Lower lobe of right lung (tissue), 2 donors: ENCODE measurements around the gene PARP6. TPM values are rescaled to one million over a fixed set of nuclear protein-coding genes. Genes with fewer than 3 reads are reported as not detected.

ENCODE experiments used
- ATAC-seq, 2 donors: fragments of 200-7000 bp; cut with Tn5 transposase; one replicate each; pipeline ENCODE4 v1.9.1; 2020 to 2022; ENCODE audit warnings: mild to moderate bottlenecking in 2 of 2, moderate library complexity in 2 of 2
- DNase-seq: peaks from one replicate; pipeline ENCODE4 v3.0.0-alpha.2; 2020
- H3K27ac ChIP-seq: fragments of 200-600 bp; one replicate; pipeline ENCODE4 v1.8.0; 2022
- H3K27me3 ChIP-seq: fragments of 200-600 bp; one replicate; pipeline ENCODE4 v1.8.0; 2022; ENCODE audit warnings: low read depth
- H3K36me3 ChIP-seq: fragments of 200-600 bp; one replicate; pipeline ENCODE4 v1.8.0; 2022; ENCODE audit warnings: mild to moderate bottlenecking
- H3K4me1 ChIP-seq: fragments of 200-600 bp; one replicate; pipeline ENCODE4 v1.8.0; 2022
- H3K4me3 ChIP-seq: fragments of 200-600 bp; one replicate; pipeline ENCODE4 v1.8.0; 2022; ENCODE audit warnings: mild to moderate bottlenecking
- H3K9me3 ChIP-seq: fragments of 200-600 bp; one replicate; pipeline ENCODE4 v1.8.0; 2022
- intact Hi-C: fragments of 100-400 bp; cut with DNase I; formaldehyde crosslinking; loops from one replicate; pipeline ENCODE4 v1.11.0; 2022
- total RNA-seq: library from RNA; stranded (reverse); fragmentation: NEBNext Ultra II Directional; extraction: Animal tissue kit (Norgen Biotek cat#: 25700); gene quantifications from one replicate; pipeline ENCODE4 v1.2.1, GENCODE V29; 2021
- TF ChIP-seq, protein P1 (sequence below): fragments of 200-600 bp; IDR thresholded peaks from one replicate; pipeline ENCODE4 v1.8.0; 2022; ENCODE audit warnings: antibody characterized with exemption, mild to moderate bottlenecking
- donor health status: DM: no; HTN: yes; CAD: no; lungs with severe emphysema.

The PARP6 gene
- total RNA-seq, 1 donor from 2014 or later = 72.2 TPM

DNA sequence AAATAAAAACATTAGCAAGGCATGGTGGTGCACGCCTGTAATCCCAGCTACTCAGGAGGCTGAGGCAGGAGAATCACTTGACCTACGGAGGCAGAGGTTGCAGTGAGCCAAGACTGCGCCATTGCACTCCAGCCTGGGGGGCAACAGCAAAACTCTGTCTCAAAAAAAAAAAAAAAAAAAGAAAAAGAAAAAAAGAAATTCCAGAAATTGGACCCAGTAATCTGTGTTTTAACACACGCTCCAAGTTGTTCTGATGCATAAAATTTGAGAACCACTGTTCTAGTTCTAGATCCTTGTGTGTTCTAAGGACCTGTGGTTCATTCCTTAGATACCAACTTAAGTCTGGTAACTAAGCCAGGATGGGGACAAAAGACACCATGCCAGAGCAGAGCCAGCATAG is 2.6 kb downstream of the PARP6 start:
- no peaks in the 10 kb centered on the region for H3K9me3 ChIP-seq
- intact Hi-C loops = loop anchor here (10.0 kb wide), 1 partner anchor 75 kb away; the partner anchor contains the start of gene GRAMD2A
- TF ChIP-seq, protein P1, sequence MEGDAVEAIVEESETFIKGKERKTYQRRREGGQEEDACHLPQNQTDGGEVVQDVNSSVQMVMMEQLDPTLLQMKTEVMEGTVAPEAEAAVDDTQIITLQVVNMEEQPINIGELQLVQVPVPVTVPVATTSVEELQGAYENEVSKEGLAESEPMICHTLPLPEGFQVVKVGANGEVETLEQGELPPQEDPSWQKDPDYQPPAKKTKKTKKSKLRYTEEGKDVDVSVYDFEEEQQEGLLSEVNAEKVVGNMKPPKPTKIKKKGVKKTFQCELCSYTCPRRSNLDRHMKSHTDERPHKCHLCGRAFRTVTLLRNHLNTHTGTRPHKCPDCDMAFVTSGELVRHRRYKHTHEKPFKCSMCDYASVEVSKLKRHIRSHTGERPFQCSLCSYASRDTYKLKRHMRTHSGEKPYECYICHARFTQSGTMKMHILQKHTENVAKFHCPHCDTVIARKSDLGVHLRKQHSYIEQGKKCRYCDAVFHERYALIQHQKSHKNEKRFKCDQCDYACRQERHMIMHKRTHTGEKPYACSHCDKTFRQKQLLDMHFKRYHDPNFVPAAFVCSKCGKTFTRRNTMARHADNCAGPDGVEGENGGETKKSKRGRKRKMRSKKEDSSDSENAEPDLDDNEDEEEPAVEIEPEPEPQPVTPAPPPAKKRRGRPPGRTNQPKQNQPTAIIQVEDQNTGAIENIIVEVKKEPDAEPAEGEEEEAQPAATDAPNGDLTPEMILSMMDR = no peak

DNA sequence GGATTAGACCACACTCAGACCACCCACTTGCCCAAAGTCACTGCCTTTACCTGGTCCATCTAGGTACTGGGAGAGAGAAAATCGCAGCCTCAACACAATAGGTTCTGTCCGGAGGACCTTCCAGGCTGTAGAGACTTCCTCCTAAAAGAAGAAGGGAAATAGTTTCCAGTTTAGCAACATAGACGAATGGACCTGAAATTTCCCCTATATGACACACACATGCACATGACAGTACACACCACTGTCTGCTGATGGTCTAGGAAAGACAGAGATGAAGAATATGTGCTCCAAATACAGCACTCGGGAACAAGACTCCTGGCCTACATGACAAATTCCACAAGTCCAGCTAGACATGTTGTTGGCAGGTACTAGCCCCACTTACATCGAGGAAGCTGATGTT is 7.3 kb downstream of the PARP6 start:
- Histone ChIP-seq H3K27ac (no peak overlapping the region), H3K4me3 (no peak overlapping the region), H3K4me1 (no peaks in the 10 kb centered on the region), H3K36me3 (peaks cover 89% of the 10 kb centered on the region), H3K9me3 (no peaks in the 10 kb centered on the region), H3K27me3 (no peaks in the 10 kb centered on the region)
- intact Hi-C loops = loop anchor here (10.0 kb wide), 1 partner anchor 70 kb away; the partner anchor contains the start of gene GRAMD2A
- DNase-seq (no peak), ATAC-seq (no peak)
- TF ChIP-seq, protein P1 = no peak

More for the DNA sequence above, 2.6 kb downstream of the PARP6 start:
- Histone ChIP-seq H3K27me3 (no peaks in the 10 kb centered on the region), H3K4me1 (peaks cover 20% of the 10 kb centered on the region), H3K4me3 (no peak overlapping the region), H3K27ac (no peak overlapping the region), H3K36me3 (peaks cover 42% of the 10 kb centered on the region)
- no peak for ATAC-seq
- DNase-seq = no peak

DNA sequence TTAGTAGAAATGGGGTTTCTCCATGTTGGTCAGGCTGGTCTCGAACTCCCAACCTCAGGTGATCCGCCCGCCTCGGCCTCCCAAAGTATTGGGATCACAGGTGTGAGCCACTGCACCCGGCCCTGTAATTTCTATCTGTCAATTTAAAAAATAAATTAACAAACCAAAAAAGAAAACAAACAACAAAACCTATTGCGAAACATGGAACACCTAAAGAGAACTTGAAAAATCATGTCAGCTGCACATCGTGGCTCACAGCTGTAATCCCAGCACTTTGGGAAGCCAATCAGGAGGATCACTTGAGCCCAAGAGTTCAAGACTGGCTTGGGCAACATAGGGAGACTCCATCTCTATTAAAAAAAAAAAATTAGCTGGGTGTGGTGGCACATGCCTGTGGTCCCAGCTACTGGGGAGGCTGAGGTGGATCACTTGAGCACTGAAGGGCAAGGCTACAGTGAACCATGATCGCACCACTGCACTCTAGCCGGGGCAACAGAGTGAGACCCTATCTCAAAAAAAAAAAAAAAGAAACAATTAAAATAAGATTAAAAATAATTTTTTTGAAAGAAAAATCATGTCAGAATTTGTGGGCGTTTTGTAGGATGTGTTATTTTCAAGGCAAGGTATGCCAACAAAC is 19.6 kb downstream of the PARP6 start:
- Histone ChIP-seq H3K9me3 (no peaks in the 10 kb centered on the region), H3K27me3 (no peaks in the 10 kb centered on the region), H3K36me3 (peaks cover 97% of the 10 kb centered on the region), H3K27ac (no peak overlapping the region), H3K4me1 (no peaks in the 10 kb centered on the region), H3K4me3 (no peak overlapping the region)
- DNase-seq = no peak
- ATAC-seq = no peak
- intact Hi-C loops = no loop called here
- TF ChIP-seq, protein P1 = no peak

DNA sequence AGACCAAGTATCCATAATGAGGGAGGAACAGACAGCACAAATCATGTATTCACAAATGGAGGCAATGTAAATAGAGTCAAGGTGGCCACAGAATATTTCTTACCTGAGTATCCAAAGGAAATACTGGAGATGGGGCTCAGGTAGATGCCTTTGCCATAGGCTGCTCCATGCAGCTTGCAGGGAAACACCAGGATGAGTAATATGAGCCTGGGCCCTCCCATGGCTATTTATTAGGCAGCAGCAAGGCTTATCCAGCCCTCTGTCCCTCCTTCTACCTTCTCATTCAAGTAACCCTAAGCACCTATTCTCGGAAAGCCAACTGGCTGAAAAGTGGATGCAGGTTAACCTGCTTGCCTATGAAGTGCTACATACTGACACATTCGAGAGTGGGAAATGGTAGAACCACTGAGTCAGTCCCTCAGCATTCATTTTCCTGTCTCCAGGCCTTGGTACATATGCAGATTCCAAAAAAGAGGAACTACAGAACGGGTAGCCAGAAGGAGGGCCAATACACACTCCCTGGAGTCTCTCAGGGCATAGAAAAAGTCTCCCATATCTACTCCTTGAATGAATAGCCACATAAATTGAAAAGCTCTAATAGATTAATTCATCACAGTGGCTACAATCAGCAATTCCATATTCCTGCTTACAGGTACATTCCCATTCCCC is 23.1 kb downstream of the PARP6 start:
- peaks cover 96% of the 10 kb centered on the region for H3K36me3 ChIP-seq
- H3K4me1 ChIP-seq = no peaks in the 10 kb centered on the region
- no peak overlapping the region for H3K4me3 ChIP-seq
- ATAC-seq (no peak), DNase-seq (no peak)
- H3K27ac ChIP-seq = no peak overlapping the region
- intact Hi-C loops = no loop called here
- TF ChIP-seq, protein P1 = no peak
- no peaks in the 10 kb centered on the region for H3K9me3 ChIP-seq
- H3K27me3 ChIP-seq = no peaks in the 10 kb centered on the region

DNA sequence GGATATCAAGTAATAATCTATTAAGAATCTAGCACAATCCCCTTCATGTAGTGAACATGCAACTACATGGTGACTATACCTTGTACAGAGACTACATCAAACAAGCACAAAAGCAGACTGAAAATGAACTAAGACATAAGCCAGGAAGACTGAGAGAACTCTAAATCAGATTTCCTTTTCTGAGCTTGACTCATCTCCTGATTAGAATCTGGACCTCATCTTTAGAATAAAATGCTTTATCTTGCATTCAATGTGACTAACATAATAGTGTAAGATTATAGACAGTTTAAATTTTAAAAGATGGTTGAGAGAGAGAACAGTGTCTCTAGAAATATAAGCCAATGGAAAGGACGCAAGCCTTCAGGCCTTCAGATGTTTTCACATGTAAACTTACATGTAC is 23.8 kb downstream of the PARP6 start:
- H3K4me1 ChIP-seq = no peaks in the 10 kb centered on the region
- H3K27ac ChIP-seq = no peak overlapping the region
- no peaks in the 10 kb centered on the region for H3K27me3 ChIP-seq
- TF ChIP-seq, protein P1 = no peak
- H3K4me3 ChIP-seq = no peak overlapping the region
- no peaks in the 10 kb centered on the region for H3K9me3 ChIP-seq
- DNase-seq (no peak), ATAC-seq (no peak)
- intact Hi-C loops = no loop called here
- H3K36me3 ChIP-seq = peaks cover 96% of the 10 kb centered on the region
